ENCODE measurements around the gene CDK17.

GRCh38 chr12:96260644-96261043 lies 139.6 kb downstream of the CDK17 start:
- TF ChIP-seq CTCF (IDR thresholded peaks at IDR 0.05; ENCODE audit: insufficient read depth, low read length, poor library complexity, severe bottlenecking) (no peak), EZH2phosphoT487 (conservative IDR thresholded peaks at IDR 0.05; ENCODE audit: low read length) (no peak)
